Measurements from ENCODE around the gene NKAIN1.

The NKAIN1 gene

DNA sequence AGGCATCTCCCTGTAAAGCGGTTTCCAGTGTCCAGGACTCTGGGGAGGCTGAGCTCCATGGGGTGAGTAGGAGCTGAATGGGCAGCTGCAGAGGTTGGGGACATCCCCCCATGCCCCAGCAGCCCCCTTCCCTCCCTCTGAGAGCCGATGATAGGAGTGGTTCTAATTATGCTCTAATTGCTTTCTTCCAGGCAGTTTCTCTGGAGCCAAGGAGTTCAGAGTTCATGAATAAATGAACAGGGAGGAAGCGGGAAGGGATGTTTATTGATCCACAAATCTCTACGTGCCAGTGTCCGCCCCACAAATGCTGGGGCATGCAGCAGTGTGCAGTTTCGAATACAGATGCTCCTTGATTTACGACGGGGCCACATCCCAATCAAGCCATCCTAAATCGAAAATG is 15.6 kb downstream of the NKAIN1 start:
- TF ChIP-seq, protein P1, sequence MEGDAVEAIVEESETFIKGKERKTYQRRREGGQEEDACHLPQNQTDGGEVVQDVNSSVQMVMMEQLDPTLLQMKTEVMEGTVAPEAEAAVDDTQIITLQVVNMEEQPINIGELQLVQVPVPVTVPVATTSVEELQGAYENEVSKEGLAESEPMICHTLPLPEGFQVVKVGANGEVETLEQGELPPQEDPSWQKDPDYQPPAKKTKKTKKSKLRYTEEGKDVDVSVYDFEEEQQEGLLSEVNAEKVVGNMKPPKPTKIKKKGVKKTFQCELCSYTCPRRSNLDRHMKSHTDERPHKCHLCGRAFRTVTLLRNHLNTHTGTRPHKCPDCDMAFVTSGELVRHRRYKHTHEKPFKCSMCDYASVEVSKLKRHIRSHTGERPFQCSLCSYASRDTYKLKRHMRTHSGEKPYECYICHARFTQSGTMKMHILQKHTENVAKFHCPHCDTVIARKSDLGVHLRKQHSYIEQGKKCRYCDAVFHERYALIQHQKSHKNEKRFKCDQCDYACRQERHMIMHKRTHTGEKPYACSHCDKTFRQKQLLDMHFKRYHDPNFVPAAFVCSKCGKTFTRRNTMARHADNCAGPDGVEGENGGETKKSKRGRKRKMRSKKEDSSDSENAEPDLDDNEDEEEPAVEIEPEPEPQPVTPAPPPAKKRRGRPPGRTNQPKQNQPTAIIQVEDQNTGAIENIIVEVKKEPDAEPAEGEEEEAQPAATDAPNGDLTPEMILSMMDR (IDR thresholded peaks at IDR 0.05; ENCODE audit: control insufficient read depth, extremely low read depth, insufficient read depth), result no peak

DNA sequence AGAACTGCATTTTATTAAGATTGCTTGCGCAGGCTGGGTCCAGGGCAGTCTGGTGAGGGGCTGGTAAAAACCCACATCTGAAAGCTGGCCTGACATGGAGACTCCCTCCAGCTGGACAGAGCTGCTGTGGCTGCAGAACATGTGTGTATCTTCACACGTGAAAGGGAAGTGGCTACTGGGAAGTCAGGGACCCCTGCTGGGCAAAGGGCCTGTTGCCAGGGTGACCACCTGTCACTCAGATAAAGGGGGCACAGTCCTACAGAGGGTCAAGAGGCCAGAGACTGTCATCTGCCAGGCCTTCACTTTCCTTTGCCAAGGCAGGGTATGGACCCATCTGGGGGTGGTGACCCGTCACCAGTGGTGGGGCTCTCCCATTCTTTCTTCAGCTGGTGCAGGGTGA is 17.5 kb downstream of the NKAIN1 start:
- TF ChIP-seq, protein P1 (IDR thresholded peaks at IDR 0.05; ENCODE audit: control insufficient read depth, extremely low read depth, insufficient read depth), result no peak
- no peak for DNase-seq (ENCODE audit: low read depth)

More for the DNA sequence above, 15.6 kb downstream of the NKAIN1 start:
- H3K4me3 ChIP-seq (ENCODE audit: low read depth, low read length), result no peak overlapping the region
- DNase-seq (ENCODE audit: low read depth), result no peak

DNA sequence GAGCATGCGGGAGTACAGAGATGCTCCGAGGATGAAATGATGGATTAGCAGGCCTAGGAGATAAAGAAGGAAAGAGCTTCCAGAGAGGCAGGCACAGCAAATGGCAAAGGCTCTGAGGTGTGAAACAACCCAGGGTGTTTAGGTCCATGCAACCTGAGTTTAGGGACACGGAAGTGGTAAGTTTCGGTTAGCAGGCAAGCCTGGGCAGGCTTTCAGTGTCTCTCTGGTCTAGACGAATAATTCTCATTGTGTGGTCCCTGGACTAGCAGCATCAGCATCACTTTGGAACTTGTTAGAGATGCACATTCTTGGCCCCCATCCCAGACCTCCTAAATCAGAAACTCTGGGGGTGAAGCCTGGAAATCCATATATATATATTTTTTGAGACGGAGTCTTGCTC is 18.6 kb downstream of the NKAIN1 start:
- TF ChIP-seq, protein P1 (IDR thresholded peaks at IDR 0.05; ENCODE audit: control insufficient read depth, extremely low read depth, insufficient read depth), result no peak
- no peak for DNase-seq (ENCODE audit: low read depth)
- H3K4me3 ChIP-seq (ENCODE audit: low read depth, low read length), result no peak overlapping the region

More for the DNA sequence above, 17.5 kb downstream of the NKAIN1 start:
- H3K4me3 ChIP-seq (ENCODE audit: low read depth, low read length), result no peak overlapping the region

DNA sequence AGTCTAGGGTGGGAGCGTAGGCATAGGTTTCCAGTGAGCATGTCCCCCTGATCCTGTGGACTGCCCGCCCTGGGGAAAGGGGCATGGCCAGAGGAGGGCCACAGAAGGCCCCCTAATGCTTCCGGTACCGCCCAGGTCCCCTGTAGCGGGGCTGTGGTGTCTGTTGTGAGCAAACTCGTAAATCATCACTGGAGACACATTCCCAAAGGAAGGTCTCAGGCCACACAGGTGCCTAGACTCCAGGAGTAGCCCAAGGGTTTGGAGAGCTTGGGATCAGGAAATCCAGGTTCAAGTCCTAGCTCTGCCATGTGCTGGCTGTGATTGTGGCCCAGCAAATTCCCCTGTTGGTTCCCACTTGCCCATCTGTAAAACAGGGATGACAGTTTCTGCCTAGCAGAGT is 20.2 kb downstream of the NKAIN1 start:
- TF ChIP-seq, protein P1 (IDR thresholded peaks at IDR 0.05; ENCODE audit: control insufficient read depth, extremely low read depth, insufficient read depth), result no peak
- DNase-seq (ENCODE audit: low read depth), result no peak
- H3K4me3 ChIP-seq (ENCODE audit: low read depth, low read length), result no peak overlapping the region

DNA sequence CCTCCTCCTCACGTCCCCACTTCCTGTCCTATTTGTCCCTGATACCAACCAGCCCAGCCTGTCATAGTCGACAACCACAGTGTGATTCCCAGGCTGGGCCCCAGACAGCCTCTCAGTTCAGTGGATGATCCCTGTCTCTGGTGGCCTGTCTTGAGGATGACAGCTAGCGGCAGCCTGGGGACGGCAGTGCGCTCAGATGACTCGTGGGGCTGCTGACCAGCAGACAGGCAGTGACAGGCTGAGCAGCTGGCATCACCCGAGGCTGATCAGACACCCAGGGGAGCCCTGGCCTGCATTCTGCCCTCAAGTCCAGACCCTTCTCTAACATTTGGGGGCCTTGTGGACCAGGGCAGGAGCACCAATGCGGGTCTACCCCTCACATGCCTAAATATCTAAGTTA is 21.0 kb downstream of the NKAIN1 start:
- TF ChIP-seq, protein P1 (IDR thresholded peaks at IDR 0.05; ENCODE audit: control insufficient read depth, extremely low read depth, insufficient read depth), result no peak
- no peak for DNase-seq (ENCODE audit: low read depth)
- no peak overlapping the region for H3K4me3 ChIP-seq (ENCODE audit: low read depth, low read length)

DNA sequence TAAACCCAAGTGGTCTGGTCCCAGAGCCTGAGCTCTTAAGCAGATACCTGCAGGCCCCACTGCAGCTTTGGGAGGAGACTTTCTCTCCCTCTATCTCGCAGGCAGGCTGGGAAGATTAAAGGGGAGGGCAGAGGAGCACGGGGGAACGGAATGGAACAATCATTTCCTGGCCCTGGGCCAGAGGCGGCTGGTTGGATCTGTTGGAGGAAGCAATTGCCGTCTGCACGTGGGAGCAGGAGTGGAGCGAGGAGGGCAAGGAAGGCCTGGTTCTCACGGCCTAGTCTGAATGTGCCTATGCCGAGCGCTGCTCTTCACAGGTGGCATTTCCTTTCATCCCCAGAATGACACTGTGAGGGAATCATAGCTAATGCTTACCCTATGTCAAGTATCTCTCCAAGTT is 23.7 kb downstream of the NKAIN1 start:
- TF ChIP-seq, protein P1 (IDR thresholded peaks at IDR 0.05; ENCODE audit: control insufficient read depth, extremely low read depth, insufficient read depth), result no peak
- DNase-seq (ENCODE audit: low read depth), result no peak
- H3K4me3 ChIP-seq (ENCODE audit: low read depth, low read length), result no peak overlapping the region

DNA sequence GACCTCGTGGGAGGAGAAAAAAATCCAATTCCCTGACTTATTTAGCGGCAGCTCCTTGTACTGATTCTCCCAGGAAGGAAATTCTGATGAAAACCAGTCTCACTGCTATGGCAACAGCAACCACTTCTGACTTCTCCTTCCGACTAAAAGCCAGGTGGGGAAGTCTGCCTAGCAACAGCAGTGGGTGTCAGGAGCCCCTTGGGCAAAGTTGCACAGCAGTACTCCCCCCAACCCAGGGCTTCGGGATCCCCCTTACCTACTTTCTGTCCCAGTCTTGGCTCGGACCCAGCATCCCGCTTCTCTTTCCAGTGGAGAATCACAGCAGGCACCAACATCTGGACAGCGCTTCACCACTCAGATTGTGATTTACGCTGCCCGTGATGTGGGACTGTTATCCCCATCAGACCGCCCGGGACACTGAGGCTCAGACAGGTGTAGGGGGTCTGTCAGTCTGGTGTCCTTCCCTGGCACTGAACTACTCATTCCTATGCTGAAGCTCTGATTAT is 24.6 kb downstream of the NKAIN1 start:
- H3K4me3 ChIP-seq (ENCODE audit: low read depth, low read length), result no peak overlapping the region
- no peak for DNase-seq (ENCODE audit: low read depth)
- TF ChIP-seq, protein P1 (IDR thresholded peaks at IDR 0.05; ENCODE audit: control insufficient read depth, extremely low read depth, insufficient read depth), result no peak

Data from LNCaP clone FGC (cell line).